ENCODE measurements around the gene RPL10A. TPM values are rescaled to one million over a fixed set of nuclear protein-coding genes. Genes with fewer than 3 reads are reported as not detected.

RPL10A gene
- total RNA-seq, 2 donors from 2014 or later: 998 to 1,213 TPM

DNA sequence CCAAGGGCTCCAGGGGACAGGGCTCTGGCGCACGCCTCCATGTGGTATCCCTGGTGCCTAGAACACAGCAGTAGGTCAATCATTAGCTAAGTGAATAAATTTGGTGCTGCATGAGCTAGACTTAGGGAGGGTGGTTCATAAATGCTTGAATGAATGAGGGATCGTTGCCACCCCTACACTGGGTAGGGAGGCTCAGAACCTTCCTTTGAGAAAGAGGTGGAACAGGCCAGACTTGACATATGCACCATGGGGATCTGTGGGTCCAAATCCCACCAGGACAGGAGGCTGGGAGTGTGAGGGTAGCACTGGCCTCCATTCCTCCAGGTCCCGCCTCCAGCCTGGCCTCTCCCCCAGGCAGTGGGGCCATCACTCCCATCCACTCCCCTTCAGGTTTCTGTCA, 14.9 kb downstream of the RPL10A start:
- H3K27me3 ChIP-seq: no peaks in the 10 kb centered on the region
- no peak overlapping the region for H3K4me3 ChIP-seq
- H3K4me1 ChIP-seq: peaks cover 25% of the 10 kb centered on the region
- no peak overlapping the region for H3K9ac ChIP-seq (ENCODE audit: low read depth in 2 of 2, low read length in 2 of 2)
- TF ChIP-seq, protein P1, sequence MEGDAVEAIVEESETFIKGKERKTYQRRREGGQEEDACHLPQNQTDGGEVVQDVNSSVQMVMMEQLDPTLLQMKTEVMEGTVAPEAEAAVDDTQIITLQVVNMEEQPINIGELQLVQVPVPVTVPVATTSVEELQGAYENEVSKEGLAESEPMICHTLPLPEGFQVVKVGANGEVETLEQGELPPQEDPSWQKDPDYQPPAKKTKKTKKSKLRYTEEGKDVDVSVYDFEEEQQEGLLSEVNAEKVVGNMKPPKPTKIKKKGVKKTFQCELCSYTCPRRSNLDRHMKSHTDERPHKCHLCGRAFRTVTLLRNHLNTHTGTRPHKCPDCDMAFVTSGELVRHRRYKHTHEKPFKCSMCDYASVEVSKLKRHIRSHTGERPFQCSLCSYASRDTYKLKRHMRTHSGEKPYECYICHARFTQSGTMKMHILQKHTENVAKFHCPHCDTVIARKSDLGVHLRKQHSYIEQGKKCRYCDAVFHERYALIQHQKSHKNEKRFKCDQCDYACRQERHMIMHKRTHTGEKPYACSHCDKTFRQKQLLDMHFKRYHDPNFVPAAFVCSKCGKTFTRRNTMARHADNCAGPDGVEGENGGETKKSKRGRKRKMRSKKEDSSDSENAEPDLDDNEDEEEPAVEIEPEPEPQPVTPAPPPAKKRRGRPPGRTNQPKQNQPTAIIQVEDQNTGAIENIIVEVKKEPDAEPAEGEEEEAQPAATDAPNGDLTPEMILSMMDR (IDR thresholded peaks at IDR 0.05): no peak
- H3K9me3 ChIP-seq: no peaks in the 10 kb centered on the region
- H3K36me3 ChIP-seq: no peaks in the 10 kb centered on the region
- DNase-seq: no peak
- H3K27ac ChIP-seq: no peak overlapping the region
- intact Hi-C loops (cut with DNase I): no loop called here

DNA sequence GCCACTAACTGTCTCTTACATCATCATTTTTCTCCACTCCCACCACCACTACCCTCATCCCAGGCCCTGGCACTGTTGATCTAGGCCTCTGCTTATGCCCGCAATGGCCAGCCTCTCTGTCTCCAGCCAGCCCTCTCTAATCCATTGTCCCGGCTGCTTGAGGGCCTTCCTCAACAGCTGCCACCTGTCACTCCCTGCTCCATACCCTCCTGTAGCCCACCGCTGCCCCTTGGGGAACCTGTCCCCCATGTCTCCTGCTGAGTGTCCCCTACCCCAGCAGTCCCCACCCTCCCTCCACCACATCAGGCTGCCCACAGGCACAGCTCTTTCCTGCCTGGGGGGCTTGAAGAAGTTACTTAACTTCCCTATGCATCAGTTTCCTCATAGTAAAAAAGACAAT, 15.3 kb downstream of the RPL10A start:
- no peak for DNase-seq
- H3K27ac ChIP-seq: no peak overlapping the region
- H3K9ac ChIP-seq (ENCODE audit: low read depth in 2 of 2, low read length in 2 of 2): no peak overlapping the region
- peaks cover 29% of the 10 kb centered on the region for H3K4me1 ChIP-seq
- no peaks in the 10 kb centered on the region for H3K36me3 ChIP-seq
- no peaks in the 10 kb centered on the region for H3K9me3 ChIP-seq
- no peak overlapping the region for H3K4me3 ChIP-seq
- TF ChIP-seq, protein P1 (IDR thresholded peaks at IDR 0.05): no peak
- intact Hi-C loops (cut with DNase I): no loop called here
- no peaks in the 10 kb centered on the region for H3K27me3 ChIP-seq

DNA sequence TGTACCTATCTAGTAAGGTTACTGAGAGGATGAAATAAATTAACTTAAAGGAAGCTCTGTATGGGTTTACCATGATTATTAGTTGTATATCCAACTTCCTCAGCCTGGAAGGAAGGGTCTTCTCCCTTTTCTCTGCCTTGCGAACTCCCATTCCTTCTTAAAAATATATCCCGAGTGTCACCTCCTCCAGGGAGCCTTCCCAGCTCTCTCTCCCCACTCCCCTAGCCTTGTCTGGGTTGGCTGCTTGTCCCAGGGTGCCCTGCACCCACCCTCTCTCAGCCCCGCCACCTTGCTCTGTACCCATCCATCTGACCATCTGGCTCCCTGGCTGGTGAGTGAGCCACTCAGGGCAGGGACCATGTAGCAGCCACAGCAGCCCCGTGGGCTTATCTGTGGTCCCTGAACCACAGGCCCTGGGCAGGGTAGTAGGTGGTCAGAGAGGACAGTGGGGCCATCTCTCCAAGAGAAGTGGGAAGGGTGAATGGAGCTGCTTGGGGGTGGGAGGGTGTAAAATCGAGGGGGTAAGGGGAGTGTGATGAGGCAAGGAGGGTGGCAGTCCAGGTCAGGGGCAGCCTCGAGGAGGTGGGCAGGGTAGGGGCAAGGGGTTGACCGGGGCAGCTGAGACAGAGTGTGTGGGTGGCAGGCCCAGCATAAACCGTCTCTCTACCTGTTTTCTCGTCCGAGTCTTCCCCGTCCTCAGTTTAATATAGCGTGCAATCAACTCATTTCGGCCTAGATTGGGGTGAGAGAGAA, 15.9 kb downstream of the RPL10A start:
- Histone ChIP-seq H3K27me3 (no peaks in the 10 kb centered on the region), H3K9ac (ENCODE audit: low read depth in 2 of 2, low read length in 2 of 2) (no peak overlapping the region), H3K4me3 (no peak overlapping the region), H3K9me3 (no peaks in the 10 kb centered on the region), H3K36me3 (no peaks in the 10 kb centered on the region), H3K27ac (no peak overlapping the region), H3K4me1 (peaks cover 32% of the 10 kb centered on the region)
- TF ChIP-seq, protein P1 (IDR thresholded peaks at IDR 0.05): no peak
- intact Hi-C loops (cut with DNase I): no loop called here
- no peak for DNase-seq

DNA sequence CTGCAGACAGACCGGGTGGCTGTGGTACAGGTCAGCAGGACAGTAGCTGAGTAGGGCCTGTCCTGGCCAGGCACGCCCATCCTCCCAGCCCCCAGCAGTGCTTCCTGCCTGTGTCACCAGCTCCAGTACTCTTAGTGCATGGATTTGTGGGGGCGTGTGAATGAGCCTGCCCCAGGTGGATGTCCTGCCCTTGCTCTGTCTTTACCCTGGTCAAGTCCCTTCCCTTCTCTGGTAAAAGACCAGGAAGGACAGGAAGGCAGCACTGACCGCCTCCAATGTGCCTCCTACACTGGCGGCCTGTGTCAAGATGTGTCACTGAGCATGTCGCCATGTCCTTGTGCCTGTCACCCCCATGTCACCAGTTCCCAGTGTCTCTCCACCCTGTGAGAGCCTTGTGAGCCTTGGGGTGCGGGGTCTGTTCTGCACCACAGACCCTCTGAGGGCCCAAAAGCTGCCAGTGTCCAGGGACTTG, 16.8 kb downstream of the RPL10A start:
- TF ChIP-seq, protein P1 (IDR thresholded peaks at IDR 0.05): no peak
- Histone ChIP-seq H3K36me3 (no peaks in the 10 kb centered on the region), H3K4me1 (peaks cover 32% of the 10 kb centered on the region), H3K9ac (ENCODE audit: low read depth in 2 of 2, low read length in 2 of 2) (peak overlapping the region in 1 of 2 donors; percentile 89), H3K9me3 (no peaks in the 10 kb centered on the region), H3K27me3 (no peaks in the 10 kb centered on the region), H3K27ac (peak overlapping the region; percentile 94), H3K4me3 (no peak overlapping the region)
- intact Hi-C loops (cut with DNase I): no loop called here
- no peak for DNase-seq

DNA sequence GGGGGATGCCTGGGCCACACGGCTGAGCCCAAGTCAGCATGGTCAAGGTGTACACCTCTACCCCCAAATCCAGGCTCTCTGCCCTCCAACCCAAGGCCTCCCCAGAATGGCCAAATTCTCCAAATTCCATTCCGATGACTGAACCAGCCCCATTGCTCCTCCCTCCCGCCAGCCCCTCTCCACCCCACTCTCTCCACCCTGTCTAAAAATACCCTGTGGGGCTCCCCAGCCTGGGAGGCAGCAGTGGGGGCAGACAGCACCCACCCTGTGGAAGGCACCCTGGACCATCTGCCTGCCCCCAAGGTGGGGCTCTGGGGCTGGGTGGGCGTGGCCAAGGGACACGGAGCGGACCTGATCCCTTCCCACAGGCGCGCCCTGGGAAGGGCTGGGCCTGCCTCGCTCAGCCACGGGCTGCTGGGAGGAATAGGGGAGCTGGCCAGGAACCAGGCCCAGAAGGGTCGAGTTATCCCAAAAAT, 17.2 kb downstream of the RPL10A start:
- peak; percentile 81 for DNase-seq
- intact Hi-C loops (cut with DNase I): no loop called here
- H3K4me1 ChIP-seq: peaks cover 32% of the 10 kb centered on the region
- peak overlapping the region; percentile 23 for H3K4me3 ChIP-seq
- TF ChIP-seq, protein P1 (IDR thresholded peaks at IDR 0.05): no peak
- no peaks in the 10 kb centered on the region for H3K36me3 ChIP-seq
- peak overlapping the region; percentile 68 to 89 for H3K9ac ChIP-seq (ENCODE audit: low read depth in 2 of 2, low read length in 2 of 2)
- no peaks in the 10 kb centered on the region for H3K9me3 ChIP-seq
- no peaks in the 10 kb centered on the region for H3K27me3 ChIP-seq
- peak overlapping the region; percentile 94 for H3K27ac ChIP-seq
